ENCODE measurements around the gene CPXM1.

The CPXM1 gene

DNA sequence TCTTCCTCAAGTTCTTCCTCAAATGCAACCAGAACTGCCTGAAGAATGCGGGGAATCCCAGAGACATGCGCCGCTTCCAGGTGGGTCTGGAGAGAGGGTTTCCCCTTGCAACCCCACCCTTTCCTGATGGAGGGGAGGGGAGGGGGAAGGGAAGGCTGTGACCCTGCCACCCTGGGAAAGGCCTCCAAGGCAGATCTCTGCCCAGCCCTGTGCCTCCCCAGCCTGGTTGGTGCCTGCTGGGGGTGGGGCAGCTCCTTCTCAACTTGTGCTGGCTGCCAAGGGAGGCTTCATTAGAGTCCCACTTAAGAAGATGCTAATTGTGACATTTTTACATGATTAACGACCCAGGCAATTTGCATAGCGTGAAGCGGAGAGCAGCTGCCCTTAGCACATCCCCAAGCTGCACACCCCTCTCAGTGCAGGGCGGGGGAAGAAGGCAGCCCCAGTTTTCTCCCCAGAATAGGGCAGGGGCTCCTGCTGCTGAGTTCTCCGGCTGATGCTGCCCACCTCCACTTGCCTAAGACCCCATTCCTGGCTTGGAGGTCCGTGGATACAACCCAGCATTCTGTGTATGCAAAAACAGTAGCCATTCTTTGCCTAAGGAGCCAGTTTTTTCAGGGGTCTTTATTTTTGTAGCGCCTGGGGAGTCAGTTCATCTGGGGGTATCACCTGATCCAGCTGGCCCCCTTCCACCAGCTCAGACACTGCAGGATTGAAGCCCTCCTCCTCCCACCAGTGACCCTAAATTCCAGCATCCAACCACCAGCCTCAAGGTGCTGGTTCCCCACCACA, 51.7 kb downstream of the CPXM1 start:
- TF ChIP-seq POU6F1 (CRISPR knock-in tag; IDR thresholded peaks at IDR 0.05; ENCODE audit: borderline replicate concordance, low read depth): no peak
- no peak for TF ChIP-seq RARB (CRISPR knock-in tag; IDR thresholded peaks at IDR 0.05)
- TF ChIP-seq, protein P1, sequence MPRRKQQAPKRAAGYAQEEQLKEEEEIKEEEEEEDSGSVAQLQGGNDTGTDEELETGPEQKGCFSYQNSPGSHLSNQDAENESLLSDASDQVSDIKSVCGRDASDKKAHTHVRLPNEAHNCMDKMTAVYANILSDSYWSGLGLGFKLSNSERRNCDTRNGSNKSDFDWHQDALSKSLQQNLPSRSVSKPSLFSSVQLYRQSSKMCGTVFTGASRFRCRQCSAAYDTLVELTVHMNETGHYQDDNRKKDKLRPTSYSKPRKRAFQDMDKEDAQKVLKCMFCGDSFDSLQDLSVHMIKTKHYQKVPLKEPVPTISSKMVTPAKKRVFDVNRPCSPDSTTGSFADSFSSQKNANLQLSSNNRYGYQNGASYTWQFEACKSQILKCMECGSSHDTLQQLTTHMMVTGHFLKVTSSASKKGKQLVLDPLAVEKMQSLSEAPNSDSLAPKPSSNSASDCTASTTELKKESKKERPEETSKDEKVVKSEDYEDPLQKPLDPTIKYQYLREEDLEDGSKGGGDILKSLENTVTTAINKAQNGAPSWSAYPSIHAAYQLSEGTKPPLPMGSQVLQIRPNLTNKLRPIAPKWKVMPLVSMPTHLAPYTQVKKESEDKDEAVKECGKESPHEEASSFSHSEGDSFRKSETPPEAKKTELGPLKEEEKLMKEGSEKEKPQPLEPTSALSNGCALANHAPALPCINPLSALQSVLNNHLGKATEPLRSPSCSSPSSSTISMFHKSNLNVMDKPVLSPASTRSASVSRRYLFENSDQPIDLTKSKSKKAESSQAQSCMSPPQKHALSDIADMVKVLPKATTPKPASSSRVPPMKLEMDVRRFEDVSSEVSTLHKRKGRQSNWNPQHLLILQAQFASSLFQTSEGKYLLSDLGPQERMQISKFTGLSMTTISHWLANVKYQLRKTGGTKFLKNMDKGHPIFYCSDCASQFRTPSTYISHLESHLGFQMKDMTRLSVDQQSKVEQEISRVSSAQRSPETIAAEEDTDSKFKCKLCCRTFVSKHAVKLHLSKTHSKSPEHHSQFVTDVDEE (CRISPR knock-in tag; IDR thresholded peaks at IDR 0.05): no peak
- TF ChIP-seq OSR1 (CRISPR knock-in tag; IDR thresholded peaks at IDR 0.05): no peak
- no peak for TF ChIP-seq TOX (CRISPR knock-in tag; IDR thresholded peaks at IDR 0.05; ENCODE audit: borderline replicate concordance)
- TF ChIP-seq, protein P2, sequence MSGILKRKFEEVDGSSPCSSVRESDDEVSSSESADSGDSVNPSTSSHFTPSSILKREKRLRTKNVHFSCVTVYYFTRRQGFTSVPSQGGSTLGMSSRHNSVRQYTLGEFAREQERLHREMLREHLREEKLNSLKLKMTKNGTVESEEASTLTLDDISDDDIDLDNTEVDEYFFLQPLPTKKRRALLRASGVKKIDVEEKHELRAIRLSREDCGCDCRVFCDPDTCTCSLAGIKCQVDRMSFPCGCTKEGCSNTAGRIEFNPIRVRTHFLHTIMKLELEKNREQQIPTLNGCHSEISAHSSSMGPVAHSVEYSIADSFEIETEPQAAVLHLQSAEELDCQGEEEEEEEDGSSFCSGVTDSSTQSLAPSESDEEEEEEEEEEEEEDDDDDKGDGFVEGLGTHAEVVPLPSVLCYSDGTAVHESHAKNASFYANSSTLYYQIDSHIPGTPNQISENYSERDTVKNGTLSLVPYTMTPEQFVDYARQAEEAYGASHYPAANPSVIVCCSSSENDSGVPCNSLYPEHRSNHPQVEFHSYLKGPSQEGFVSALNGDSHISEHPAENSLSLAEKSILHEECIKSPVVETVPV (CRISPR knock-in tag; IDR thresholded peaks at IDR 0.05): no peak
- TF ChIP-seq ZC3H10 (CRISPR knock-in tag; IDR thresholded peaks at IDR 0.05): no peak
- no peak for TF ChIP-seq PATZ1 (CRISPR knock-in tag; IDR thresholded peaks at IDR 0.05; ENCODE audit: borderline replicate concordance)
- TF ChIP-seq ZNF70 (CRISPR knock-in tag; IDR thresholded peaks at IDR 0.05): no peak
- TF ChIP-seq, protein P3, sequence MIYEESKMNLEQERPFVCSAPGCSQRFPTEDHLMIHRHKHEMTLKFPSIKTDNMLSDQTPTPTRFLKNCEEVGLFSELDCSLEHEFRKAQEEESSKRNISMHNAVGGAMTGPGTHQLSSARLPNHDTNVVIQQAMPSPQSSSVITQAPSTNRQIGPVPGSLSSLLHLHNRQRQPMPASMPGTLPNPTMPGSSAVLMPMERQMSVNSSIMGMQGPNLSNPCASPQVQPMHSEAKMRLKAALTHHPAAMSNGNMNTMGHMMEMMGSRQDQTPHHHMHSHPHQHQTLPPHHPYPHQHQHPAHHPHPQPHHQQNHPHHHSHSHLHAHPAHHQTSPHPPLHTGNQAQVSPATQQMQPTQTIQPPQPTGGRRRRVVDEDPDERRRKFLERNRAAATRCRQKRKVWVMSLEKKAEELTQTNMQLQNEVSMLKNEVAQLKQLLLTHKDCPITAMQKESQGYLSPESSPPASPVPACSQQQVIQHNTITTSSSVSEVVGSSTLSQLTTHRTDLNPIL (CRISPR knock-in tag; IDR thresholded peaks at IDR 0.05; ENCODE audit: low read depth): no peak
- TF ChIP-seq CSDC2 (CRISPR knock-in tag; IDR thresholded peaks at IDR 0.05): no peak
- ATAC-seq: no peak

- ATAC-seq: no peak
- no peak for TF ChIP-seq POU6F1 (CRISPR knock-in tag; IDR thresholded peaks at IDR 0.05; ENCODE audit: borderline replicate concordance, low read depth)
- TF ChIP-seq, protein P2 (CRISPR knock-in tag; IDR thresholded peaks at IDR 0.05): no peak
- TF ChIP-seq, protein P3 (CRISPR knock-in tag; IDR thresholded peaks at IDR 0.05; ENCODE audit: low read depth): no peak
- TF ChIP-seq PPARA (CRISPR knock-in tag; IDR thresholded peaks at IDR 0.05; ENCODE audit: borderline replicate concordance): no peak
- TF ChIP-seq SNAI2 (CRISPR knock-in tag; IDR thresholded peaks at IDR 0.05): no peak
- no peak for TF ChIP-seq TCF4 (CRISPR knock-in tag; IDR thresholded peaks at IDR 0.05; ENCODE audit: borderline replicate concordance)
- no peak for TF ChIP-seq ZC3H10 (CRISPR knock-in tag; IDR thresholded peaks at IDR 0.05)
- TF ChIP-seq ZFP3 (CRISPR knock-in tag; IDR thresholded peaks at IDR 0.05): no peak
- no peak for TF ChIP-seq ESRRG (CRISPR knock-in tag; IDR thresholded peaks at IDR 0.05)
These were observed 52.7 kb downstream of the CPXM1 start for GRCh38 chr20:2747676-2748235.

All from SK-N-SH treated with all-trans-retinoic acid at 6 μM for 48 hours (cell line).